C1 segment of cervical spinal cord (tissue), 14 donors: ENCODE measurements around the gene SLC16A8.

Experiments used
- DNase-seq, 14 donors: peaks; one replicate each; lab custom pipeline; 2025; lab: John Stamatoyannopoulos, UW

SLC16A8 gene

GRCh38 chr22:38114484-38115398 is 30.8 kb upstream of the SLC16A8 start:
- peak; percentile 7 to 84 (median 67) for DNase-seq

GRCh38 chr22:38112381-38112780 is 28.4 kb upstream of the SLC16A8 start:
- DNase-seq: no peak

GRCh38 chr22:38111925-38112355 is 28.0 kb upstream of the SLC16A8 start:
- DNase-seq: no peak

GRCh38 chr22:38110863-38111852 is 27.2 kb upstream of the SLC16A8 start:
- DNase-seq: no peak

GRCh38 chr22:38110008-38110862 is 26.3 kb upstream of the SLC16A8 start, which contains the start of gene BAIAP2L2:
BAIAP2L2 (minus strand) TSS chr22:38110684; CDS start chr22:38110525, 159 bp downstream.
- DNase-seq: no peak

- DNase-seq: no peak
Measured at GRCh38 chr22:38109371-38110001, 25.5 kb upstream of the SLC16A8 start.

- no peak for DNase-seq
Measured at GRCh38 chr22:38108561-38109319, 24.8 kb upstream of the SLC16A8 start.

- peak in 1 of 14 donors; percentile 43 for DNase-seq
Measured at GRCh38 chr22:38107692-38108515, 23.9 kb upstream of the SLC16A8 start.

- no peak for DNase-seq
Measured at GRCh38 chr22:38106814-38107578, 23.0 kb upstream of the SLC16A8 start.

GRCh38 chr22:38104084-38104483 is 20.1 kb upstream of the SLC16A8 start:
- DNase-seq: no peak

GRCh38 chr22:38103641-38104040 is 19.7 kb upstream of the SLC16A8 start:
- DNase-seq: no peak

- no peak for DNase-seq
Measured at GRCh38 chr22:38098410-38099249, 14.6 kb upstream of the SLC16A8 start.

- DNase-seq: no peak
Measured at GRCh38 chr22:38097557-38098409, 13.8 kb upstream of the SLC16A8 start.

GRCh38 chr22:38097058-38097457 is 13.1 kb upstream of the SLC16A8 start:
- no peak for DNase-seq

GRCh38 chr22:38089474-38089851 is 5.5 kb upstream of the SLC16A8 start:
- DNase-seq: no peak
